Lung (tissue), 12 donors: ENCODE results near the gene NXN. TPM values are rescaled to one million over a fixed set of nuclear protein-coding genes. Genes with fewer than 3 reads are reported as not detected.
A peak's percentile ranks its signal among the peaks of the same experiment; 100 is the strongest.

Experiments used
- ATAC-seq: fragments of 200-7000 bp; cut with Tn5 transposase; one replicate; pipeline ENCODE4 v1.9.1; 2020; ENCODE audit warnings: moderate number of reproducible peaks; ENCODE audit not compliant: insufficient read depth, low FRiP score
- DNase-seq, 3 donors: peaks; one replicate each; pipeline ENCODE4 v3.0.0-alpha.2; 2013 to 2017
- H3K27ac ChIP-seq, 2 donors: one replicate each; pipeline ENCODE4 v1.5.1; 2013; ENCODE audit warnings: mild to moderate bottlenecking in 2 of 2, moderate library complexity in 2 of 2, control low read depth in 1 of 2, inconsistent platforms in 1 of 2, low read depth in 1 of 2, low read length in 1 of 2
- H3K27me3 ChIP-seq, 3 donors: one replicate each; pipeline ENCODE4 v1.5.1; 2013; ENCODE audit warnings: low read length in 2 of 3; ENCODE audit not compliant: control insufficient read depth in 3 of 3, insufficient read depth in 3 of 3
- H3K36me3 ChIP-seq, 4 donors: one replicate each; pipeline ENCODE4 v1.5.1; 2013; ENCODE audit warnings: low read length in 4 of 4, mild to moderate bottlenecking in 1 of 4, moderate library complexity in 1 of 4; ENCODE audit not compliant: control insufficient read depth in 4 of 4, insufficient read depth in 4 of 4
- H3K4me1 ChIP-seq, 5 donors: one replicate each; pipeline ENCODE4 v1.5.1; 2013; ENCODE audit warnings: low read length in 5 of 5, mild to moderate bottlenecking in 2 of 5, moderate library complexity in 1 of 5; ENCODE audit not compliant: control insufficient read depth in 5 of 5, insufficient read depth in 5 of 5
- H3K4me3 ChIP-seq: one replicate; pipeline ENCODE4 v1.5.1; 2013; ENCODE audit warnings: mild to moderate bottlenecking, control low read depth, moderate library complexity
- H3K9ac ChIP-seq, 2 donors: one replicate each; pipeline ENCODE4 v1.5.1; 2013; ENCODE audit warnings: low read length in 2 of 2, control low read depth in 1 of 2; ENCODE audit not compliant: insufficient read depth in 1 of 2
- H3K9me3 ChIP-seq, 4 donors: one replicate each; pipeline ENCODE4 v1.5.1; 2013; ENCODE audit warnings: low read length in 3 of 4, mild to moderate bottlenecking in 1 of 4, moderate library complexity in 1 of 4; ENCODE audit not compliant: control insufficient read depth in 4 of 4, insufficient read depth in 3 of 4
- WGBS, 2 donors: extraction: QIAGEN DNeasy Blood & Tissue Kit; methylation state at CpG; one replicate each; pipeline ENCODE4 v1.1.7; 2013; 5-methylcytosine and 5-hydroxymethylcytosine counted together
- polyA plus RNA-seq, 2 donors: library from polyadenylated mRNA; stranded (reverse); fragments of 200-250 nt; gene quantifications; one replicate each; pipeline ENCODE4 v1.2.1, GENCODE V29; 2013
- total RNA-seq, 2 donors: library from RNA; depleted of rRNA in 1 of 2; stranded (reverse); fragments of >200 nt in 1 of 2; gene quantifications; one replicate each; pipeline ENCODE4 v1.2.1, GENCODE V29; 2014 to 2021
- TF ChIP-seq, protein P1 (sequence below): IDR thresholded peaks from 2 replicates; pipeline ENCODE4 v1.5.1; 2012; ENCODE audit warnings: mild to moderate bottlenecking; ENCODE audit errors: control extremely low read depth, extremely low read depth
- donor health status: control.
- donor health status: control.
- donor health status: Bipolar disorder and iron deficiency.
- donor health status: healthy.
- donor health status: DM: yes; HTN: yes; CAD: no.

The NXN gene
- total and polyA plus RNA-seq, 4 donors, result 17.6 to 57.7 (median 39.9) TPM

DNA sequence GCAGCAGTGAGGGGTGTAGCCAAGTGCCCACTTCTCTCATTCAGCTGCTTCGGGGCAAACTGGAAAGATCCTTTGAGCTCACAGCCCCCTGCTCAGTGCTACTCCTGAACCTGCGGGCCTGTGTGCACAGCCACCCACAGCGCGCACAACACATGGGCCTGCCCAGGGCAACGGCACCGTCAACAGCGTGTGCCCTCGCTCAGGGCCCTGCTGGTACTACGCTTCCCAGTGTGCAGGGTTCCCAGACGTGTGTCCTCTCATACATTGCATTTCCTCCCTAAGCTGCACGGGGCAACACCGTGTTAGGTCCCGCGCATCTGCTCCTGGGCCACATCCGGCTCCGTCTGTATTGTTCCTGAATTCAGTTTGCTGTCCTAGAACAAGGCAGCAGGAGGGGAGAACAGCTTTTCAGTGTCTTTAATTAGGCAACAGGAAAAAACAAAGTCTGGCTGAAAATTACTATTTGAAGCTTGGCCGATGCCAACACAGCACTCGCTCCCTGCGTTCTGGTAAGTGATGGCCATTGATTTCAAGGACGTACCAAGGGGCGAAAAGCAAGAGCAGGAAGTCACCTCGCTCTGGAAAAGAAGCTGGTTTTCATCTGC is 182.2 kb downstream of the NXN start:
- DNase-seq, result peak in 1 of 3 donors; percentile 19
- peak overlapping the region in 1 of 2 donors; percentile 61 for H3K27ac ChIP-seq
- no peak overlapping the region for H3K9ac ChIP-seq
- WGBS, 2 donors, result 73 to 79% methylated on average over 22 of the region's 22 CpGs
- no peaks in the 10 kb centered on the region for H3K27me3 ChIP-seq
- H3K9me3 ChIP-seq, result no peaks in the 10 kb centered on the region
- peaks cover 0 to 20% (median 0%) of the 10 kb centered on the region in 5 donors for H3K4me1 ChIP-seq
- ATAC-seq, result no peak
- peaks cover 0 to 15% (median 6%) of the 10 kb centered on the region in 4 donors for H3K36me3 ChIP-seq
- TF ChIP-seq, protein P1, sequence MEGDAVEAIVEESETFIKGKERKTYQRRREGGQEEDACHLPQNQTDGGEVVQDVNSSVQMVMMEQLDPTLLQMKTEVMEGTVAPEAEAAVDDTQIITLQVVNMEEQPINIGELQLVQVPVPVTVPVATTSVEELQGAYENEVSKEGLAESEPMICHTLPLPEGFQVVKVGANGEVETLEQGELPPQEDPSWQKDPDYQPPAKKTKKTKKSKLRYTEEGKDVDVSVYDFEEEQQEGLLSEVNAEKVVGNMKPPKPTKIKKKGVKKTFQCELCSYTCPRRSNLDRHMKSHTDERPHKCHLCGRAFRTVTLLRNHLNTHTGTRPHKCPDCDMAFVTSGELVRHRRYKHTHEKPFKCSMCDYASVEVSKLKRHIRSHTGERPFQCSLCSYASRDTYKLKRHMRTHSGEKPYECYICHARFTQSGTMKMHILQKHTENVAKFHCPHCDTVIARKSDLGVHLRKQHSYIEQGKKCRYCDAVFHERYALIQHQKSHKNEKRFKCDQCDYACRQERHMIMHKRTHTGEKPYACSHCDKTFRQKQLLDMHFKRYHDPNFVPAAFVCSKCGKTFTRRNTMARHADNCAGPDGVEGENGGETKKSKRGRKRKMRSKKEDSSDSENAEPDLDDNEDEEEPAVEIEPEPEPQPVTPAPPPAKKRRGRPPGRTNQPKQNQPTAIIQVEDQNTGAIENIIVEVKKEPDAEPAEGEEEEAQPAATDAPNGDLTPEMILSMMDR, result no peak
- no peak overlapping the region for H3K4me3 ChIP-seq

DNA sequence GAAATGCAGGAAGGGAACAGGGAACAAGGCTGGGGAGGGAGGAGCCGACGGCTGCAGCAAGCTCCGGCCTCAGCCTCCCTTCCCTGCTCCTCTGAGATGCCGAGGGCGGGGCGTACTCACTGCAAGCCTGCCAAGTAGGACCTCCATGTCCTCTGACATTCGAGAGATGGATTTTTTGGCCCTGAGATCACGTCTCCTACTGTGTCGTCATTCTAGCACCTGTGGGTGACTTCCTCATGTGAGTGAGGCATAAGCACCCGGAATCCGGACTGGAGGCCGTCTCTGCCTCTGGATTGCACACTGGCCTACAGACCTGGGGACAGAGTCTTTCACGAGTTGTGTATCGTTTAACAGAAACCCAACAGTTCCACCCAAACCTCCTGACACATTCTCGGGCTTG is 183.0 kb downstream of the NXN start:
- Histone ChIP-seq H3K4me3 (no peak overlapping the region), H3K36me3 (peaks cover 0 to 17% (median 10%) of the 10 kb centered on the region in 4 donors), H3K9me3 (no peaks in the 10 kb centered on the region), H3K27me3 (no peaks in the 10 kb centered on the region), H3K27ac (peak overlapping the region in 1 of 2 donors; percentile 61), H3K4me1 (peaks cover 0 to 20% (median 0%) of the 10 kb centered on the region in 5 donors), H3K9ac (no peak overlapping the region)
- ATAC-seq, result no peak
- no peak for DNase-seq
- WGBS, 2 donors, result 77 to 84% methylated on average over 15 of the region's 15 CpGs
- TF ChIP-seq, protein P1, result no peak

DNA sequence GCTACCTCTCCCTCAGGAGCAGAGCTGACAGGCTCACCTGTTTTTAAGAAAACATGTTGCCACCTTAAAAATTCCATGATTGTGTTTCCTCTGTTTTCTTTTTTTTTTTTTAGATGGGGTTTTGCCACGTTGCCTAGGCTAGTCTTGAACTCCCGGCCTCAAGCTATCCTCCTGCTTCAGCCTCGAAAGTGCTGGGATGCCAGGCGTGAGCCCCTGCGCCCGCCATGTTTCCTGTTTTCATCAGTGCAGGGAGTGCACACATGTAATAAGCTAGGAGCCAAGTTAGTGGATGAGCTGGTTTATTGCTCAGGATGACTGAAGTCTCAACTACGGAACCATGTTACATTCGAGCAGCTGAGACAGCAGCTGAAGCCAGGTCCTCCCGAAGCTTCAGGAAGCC is 183.9 kb downstream of the NXN start:
- Histone ChIP-seq H3K4me3 (no peak overlapping the region), H3K9me3 (no peaks in the 10 kb centered on the region), H3K9ac (no peak overlapping the region), H3K27ac (peak overlapping the region in 1 of 2 donors; percentile 44), H3K4me1 (peaks cover 0 to 20% (median 0%) of the 10 kb centered on the region in 5 donors), H3K36me3 (peaks cover 0 to 17% (median 12%) of the 10 kb centered on the region in 4 donors), H3K27me3 (no peaks in the 10 kb centered on the region)
- DNase-seq (no peak), ATAC-seq (no peak)
- TF ChIP-seq, protein P1, result no peak
- 69 to 89% methylated on average over 9 of the region's 9 CpGs for WGBS, 2 donors
